Astrocyte (in vitro differentiated cells and primary cell): Measurements from ENCODE around the gene RAD21L1. TPM values are rescaled to one million over a fixed set of nuclear protein-coding genes. Genes with fewer than 3 reads are reported as not detected.

Experiments
- DNase-seq: peaks from one replicate; pipeline ENCODE4 v3.0.0-alpha.2; 2010; ENCODE audit warnings: low read depth
- FAIRE-seq: peaks from 2 replicates; lab custom pipeline; 2011; peaks lifted over from hg19 to GRCh38; lab: Jason Lieb, UNC
- H2AFZ ChIP-seq: 2 replicates; pipeline ENCODE4 v1.6.0; 2012; ENCODE audit warnings: low read depth, low read length, inconsistent platforms
- H3K27ac ChIP-seq: 2 replicates; pipeline ENCODE4 v1.5.1; 2011; ENCODE audit warnings: low read depth, low read length, inconsistent platforms
- H3K27me3 ChIP-seq: 2 replicates; pipeline ENCODE4 v1.6.0; 2011; ENCODE audit warnings: low read length, inconsistent platforms; ENCODE audit not compliant: insufficient read depth
- H3K36me3 ChIP-seq: 2 replicates; pipeline ENCODE4 v1.5.1; 2011; ENCODE audit warnings: low read length, inconsistent platforms; ENCODE audit not compliant: insufficient read depth
- H3K4me1 ChIP-seq: 2 replicates; pipeline ENCODE4 v1.5.1; 2011; ENCODE audit warnings: low read length, inconsistent platforms; ENCODE audit not compliant: insufficient read depth
- H3K4me2 ChIP-seq: 2 replicates; pipeline ENCODE4 v1.6.0; 2012; ENCODE audit warnings: low read length, inconsistent platforms
- H3K4me3 ChIP-seq: 2 replicates; pipeline ENCODE4 v1.5.1; 2011; ENCODE audit warnings: low read depth, mild to moderate bottlenecking, low read length, inconsistent platforms; ENCODE audit not compliant: insufficient read depth
- H3K79me2 ChIP-seq: 2 replicates; pipeline ENCODE4 v1.6.0; 2012; ENCODE audit warnings: mild to moderate bottlenecking, low read length, inconsistent platforms; ENCODE audit not compliant: insufficient read depth
- H3K9ac ChIP-seq: 2 replicates; pipeline ENCODE4 v1.6.0; 2012; ENCODE audit warnings: mild to moderate bottlenecking, low read length, inconsistent platforms
- H3K9me3 ChIP-seq: 2 replicates; pipeline ENCODE4 v1.5.1; 2012; ENCODE audit warnings: low read depth, mild to moderate bottlenecking, low read length, inconsistent platforms; ENCODE audit not compliant: insufficient read depth
- H4K20me1 ChIP-seq: 2 replicates; pipeline ENCODE4 v1.6.0; 2012; ENCODE audit warnings: low read length, inconsistent platforms; ENCODE audit not compliant: insufficient read depth
- H3K27ac Mint-ChIP-seq: one replicate; pipeline ENCODE4 v1.8.0; 2021; ENCODE audit warnings: mild to moderate bottlenecking, mixed read lengths; ENCODE audit not compliant: unreplicated experiment
- H3K27me3 Mint-ChIP-seq: one replicate; pipeline ENCODE4 v1.8.0; 2021; ENCODE audit warnings: low read depth, mixed read lengths; ENCODE audit not compliant: unreplicated experiment
- H3K36me3 Mint-ChIP-seq: one replicate; pipeline ENCODE4 v1.8.0; 2021; ENCODE audit warnings: low read depth, mixed read lengths; ENCODE audit not compliant: unreplicated experiment
- H3K4me1 Mint-ChIP-seq: one replicate; pipeline ENCODE4 v1.8.0; 2021; ENCODE audit warnings: low read depth, mixed read lengths; ENCODE audit not compliant: unreplicated experiment
- H3K4me3 Mint-ChIP-seq: one replicate; pipeline ENCODE4 v1.8.0; 2021; ENCODE audit warnings: mild to moderate bottlenecking, moderate library complexity, mixed read lengths; ENCODE audit not compliant: unreplicated experiment
- H3K9me3 Mint-ChIP-seq: one replicate; pipeline ENCODE4 v1.8.0; 2021; ENCODE audit warnings: mild to moderate bottlenecking, mixed read lengths; ENCODE audit not compliant: unreplicated experiment
- EZH2 ChIP-seq: IDR thresholded peaks from 2 replicates; pipeline ENCODE4 v1.6.1; 2012; ENCODE audit warnings: mild to moderate bottlenecking, low read length, inconsistent platforms; ENCODE audit not compliant: insufficient read depth
- total RNA-seq: library from RNA; stranded (reverse); gene quantifications from 2 replicates; pipeline ENCODE4 v1.2.1, GENCODE V29; 2021
- TF ChIP-seq, protein P1 (sequence below): IDR thresholded peaks from 2 replicates; pipeline ENCODE4 v1.5.1; 2011; ENCODE audit warnings: low read depth, mild to moderate bottlenecking, inconsistent platforms, low read length, moderate library complexity; ENCODE audit not compliant: insufficient read depth

RAD21L1 gene
- total RNA-seq, 1 donor from 2014 or later: not detected

DNA sequence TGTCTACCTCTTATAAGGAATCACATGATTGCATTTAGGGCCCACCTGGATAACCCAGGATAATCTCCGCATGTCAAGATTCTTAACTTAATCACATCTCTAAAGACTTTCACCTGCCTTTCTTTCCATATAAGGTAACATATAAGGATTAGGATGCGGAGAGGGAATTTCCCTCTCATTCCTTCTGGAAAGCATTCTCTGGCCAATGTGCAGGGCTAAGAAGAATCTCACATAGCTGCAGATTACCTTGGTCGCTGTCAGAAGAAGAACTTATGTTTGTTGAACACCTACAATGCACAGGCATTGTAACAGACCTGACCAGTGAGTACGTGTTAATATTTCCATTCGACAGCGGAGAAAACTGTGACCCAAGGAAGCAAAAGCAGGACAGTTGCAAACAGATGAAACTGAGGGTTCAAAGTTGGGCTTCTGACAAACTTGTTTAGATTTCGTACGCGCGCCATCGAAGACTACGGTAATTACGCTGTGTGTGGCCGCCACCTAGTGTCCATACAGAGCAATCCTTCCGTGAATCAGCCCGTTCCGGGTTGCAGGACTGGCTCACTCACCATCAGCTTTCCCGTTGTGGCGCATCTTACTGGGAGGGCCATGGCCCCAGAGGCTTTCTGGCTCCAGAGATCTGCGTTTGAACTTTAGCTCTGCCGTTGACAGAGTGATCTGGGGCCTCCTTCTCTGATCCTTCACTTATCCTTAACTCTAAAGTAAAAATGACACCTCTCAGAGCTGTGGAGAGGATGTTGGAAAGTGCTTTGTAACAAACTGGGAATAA, 13.0 kb upstream of the RAD21L1 start:
- peak; percentile 46 for DNase-seq
- Histone ChIP-seq H3K36me3 (no peaks in the 10 kb centered on the region), H3K9me3 (no peaks in the 10 kb centered on the region), H3K27ac (no peak overlapping the region), H3K79me2 (no peaks in the 10 kb centered on the region), H3K4me2 (peak overlapping the region; percentile 53), H2AFZ (peak overlapping the region; percentile 71), H3K27me3 (peaks cover 35% of the 10 kb centered on the region), H3K9ac (no peak overlapping the region), H3K4me1 (no peaks in the 10 kb centered on the region), H4K20me1 (no peaks in the 10 kb centered on the region), H3K4me3 (no peak overlapping the region)
- Mint-ChIP-seq H3K27me3 (peaks cover 29% of the 10 kb centered on the region), H3K36me3 (no peaks in the 10 kb centered on the region), H3K4me3 (no peak overlapping the region), H3K27ac (no peak overlapping the region), H3K4me1 (no peaks in the 10 kb centered on the region), H3K9me3 (no peaks in the 10 kb centered on the region)
- no peak for FAIRE-seq
- no peak for TF ChIP-seq EZH2
- TF ChIP-seq, protein P1, sequence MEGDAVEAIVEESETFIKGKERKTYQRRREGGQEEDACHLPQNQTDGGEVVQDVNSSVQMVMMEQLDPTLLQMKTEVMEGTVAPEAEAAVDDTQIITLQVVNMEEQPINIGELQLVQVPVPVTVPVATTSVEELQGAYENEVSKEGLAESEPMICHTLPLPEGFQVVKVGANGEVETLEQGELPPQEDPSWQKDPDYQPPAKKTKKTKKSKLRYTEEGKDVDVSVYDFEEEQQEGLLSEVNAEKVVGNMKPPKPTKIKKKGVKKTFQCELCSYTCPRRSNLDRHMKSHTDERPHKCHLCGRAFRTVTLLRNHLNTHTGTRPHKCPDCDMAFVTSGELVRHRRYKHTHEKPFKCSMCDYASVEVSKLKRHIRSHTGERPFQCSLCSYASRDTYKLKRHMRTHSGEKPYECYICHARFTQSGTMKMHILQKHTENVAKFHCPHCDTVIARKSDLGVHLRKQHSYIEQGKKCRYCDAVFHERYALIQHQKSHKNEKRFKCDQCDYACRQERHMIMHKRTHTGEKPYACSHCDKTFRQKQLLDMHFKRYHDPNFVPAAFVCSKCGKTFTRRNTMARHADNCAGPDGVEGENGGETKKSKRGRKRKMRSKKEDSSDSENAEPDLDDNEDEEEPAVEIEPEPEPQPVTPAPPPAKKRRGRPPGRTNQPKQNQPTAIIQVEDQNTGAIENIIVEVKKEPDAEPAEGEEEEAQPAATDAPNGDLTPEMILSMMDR: peak; percentile 81

DNA sequence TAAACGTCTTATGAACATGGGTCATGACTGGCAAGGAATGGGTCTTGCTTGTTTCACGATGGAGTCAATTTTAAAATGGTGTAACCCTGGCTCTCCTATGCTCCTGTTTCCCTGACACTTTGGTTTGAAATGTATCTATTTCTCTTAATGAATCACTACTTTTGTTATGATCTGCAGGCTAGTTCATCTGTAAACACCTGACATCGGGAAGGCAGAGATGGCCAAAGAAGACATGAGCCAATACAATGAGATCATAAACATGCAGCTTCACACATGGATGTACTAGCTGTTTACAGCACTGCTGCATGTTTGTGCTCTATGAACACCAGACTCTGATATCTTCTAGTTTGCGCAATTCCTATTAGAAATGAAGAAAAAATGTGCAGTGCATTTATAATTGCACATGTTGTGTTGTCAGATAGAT, 11.0 kb upstream of the RAD21L1 start:
- Mint-ChIP-seq H3K4me3 (no peak overlapping the region), H3K27me3 (peaks cover 17% of the 10 kb centered on the region), H3K9me3 (no peaks in the 10 kb centered on the region), H3K27ac (no peak overlapping the region), H3K4me1 (no peaks in the 10 kb centered on the region), H3K36me3 (no peaks in the 10 kb centered on the region)
- Histone ChIP-seq H3K79me2 (no peaks in the 10 kb centered on the region), H3K9ac (no peak overlapping the region), H3K27ac (no peak overlapping the region), H3K9me3 (no peaks in the 10 kb centered on the region), H2AFZ (no peak overlapping the region), H4K20me1 (no peaks in the 10 kb centered on the region), H3K4me2 (no peak overlapping the region), H3K4me1 (no peaks in the 10 kb centered on the region), H3K27me3 (peaks cover 19% of the 10 kb centered on the region), H3K36me3 (no peaks in the 10 kb centered on the region), H3K4me3 (no peak overlapping the region)
- no peak for DNase-seq
- no peak for TF ChIP-seq EZH2
- TF ChIP-seq, protein P1: no peak
- no peak for FAIRE-seq
